ENCODE results near the gene ZNF227.
"Not testable (repeated sequence)": the region's sequence is repeated elsewhere in the genome, so short reads cannot be mapped to it uniquely, and the experiment has no call there.

Gene ZNF227

GRCh38 chr19:44253392-44253791 is 41.1 kb downstream of the ZNF227 start:
- DNase-seq = not testable (repeated sequence)

- no peak for DNase-seq
These were observed 42.2 kb downstream of the ZNF227 start for GRCh38 chr19:44254496-44254895.

GRCh38 chr19:44255705-44256411 is 43.5 kb downstream of the ZNF227 start:
- no peak for DNase-seq

GRCh38 chr19:44258136-44258535 is 45.8 kb downstream of the ZNF227 start:
- DNase-seq = no peak

GRCh38 chr19:44258835-44259413 is 46.6 kb downstream of the ZNF227 start:
- DNase-seq = no peak

GRCh38 chr19:44260343-44260681 is 48.0 kb downstream of the ZNF227 start:
- no peak for DNase-seq

- no peak for DNase-seq
These were observed 48.5 kb downstream of the ZNF227 start for GRCh38 chr19:44260695-44261446.

GRCh38 chr19:44277331-44277730 is 65.0 kb downstream of the ZNF227 start:
- no peak for DNase-seq

- no peak for DNase-seq
These were observed 65.9 kb downstream of the ZNF227 start for GRCh38 chr19:44278181-44278690.

GRCh38 chr19:44280916-44281315 is 68.6 kb downstream of the ZNF227 start:
- DNase-seq = no peak

GRCh38 chr19:44282846-44283245 is 70.5 kb downstream of the ZNF227 start:
- DNase-seq = no peak

GRCh38 chr19:44284968-44285367 is 72.6 kb downstream of the ZNF227 start:
- DNase-seq = no peak
